ENCODE results near the gene AHCTF1. TPM values are rescaled to one million over a fixed set of nuclear protein-coding genes. Genes with fewer than 3 reads are reported as not detected.

AHCTF1 gene
- total RNA-seq, result 15.5 and 24.5 TPM in 2 replicates

GRCh38 chr1:246931549-246932365 lies at the start of gene AHCTF1:
AHCTF1 (minus strand) TSS chr1:246931948; CDS start chr1:246918370, 13,578 bp downstream.

Other genes with a start within 250 kb of the AHCTF1 start
- 6.5 and 10.0 TPM in 2 replicates for gene SCCPDH, start 207.5 kb downstream of the AHCTF1 start, total RNA-seq
- 2.6 and 5.9 TPM in 2 replicates for gene ZNF695, start 76.1 kb upstream of the AHCTF1 start, total RNA-seq
- gene ZNF670, start 146.9 kb upstream of the AHCTF1 start, total RNA-seq, result 1.1 and 3.1 TPM in 2 replicates
- 4.3 and 5.2 TPM in 2 replicates for gene ZNF669, start 172.4 kb upstream of the AHCTF1 start, total RNA-seq
- gene ZNF124, start 240.1 kb upstream of the AHCTF1 start, total RNA-seq, result 12.8 and 14.0 TPM in 2 replicates